Choroid plexus epithelial cell (primary cell): ENCODE data around the gene NSMCE1.

Source experiments
- DNase-seq: peaks from one replicate; pipeline ENCODE4 v3.0.0-alpha.2; 2010; ENCODE audit warnings: low read depth
- H3K4me3 ChIP-seq: 2 replicates; pipeline ENCODE4 v1.5.1; 2011; ENCODE audit warnings: low read depth, mild to moderate bottlenecking, control low read depth, low read length, moderate library complexity
- CTCF ChIP-seq: conservative IDR thresholded peaks from 2 replicates; pipeline ENCODE4 v1.5.1; 2011; ENCODE audit warnings: low read depth, mild to moderate bottlenecking, control low read depth, inconsistent platforms, low read length, moderate library complexity

NSMCE1 gene

GRCh38 chr16:27314161-27314723 lies 45.7 kb upstream of the NSMCE1 start:
- peak overlapping the region; percentile 72 for H3K4me3 ChIP-seq
- no peak for TF ChIP-seq CTCF
- peak; percentile 96 for DNase-seq

GRCh38 chr16:27313422-27314160 lies 45.0 kb upstream of the NSMCE1 start, which contains the start of gene IL4R:
IL4R (plus strand) TSS chr16:27313974; CDS start chr16:27340204, 26,230 bp downstream.
- no peak for TF ChIP-seq CTCF
- DNase-seq: peak; percentile 88
- peak within 1 kb of the TSS; percentile 72 for H3K4me3 ChIP-seq

- H3K4me3 ChIP-seq: peak overlapping the region; percentile 72
- no peak for DNase-seq
- TF ChIP-seq CTCF: no peak
Observed at GRCh38 chr16:27312580-27313421, 44.2 kb upstream of the NSMCE1 start.

- no peak for DNase-seq
- no peak overlapping the region for H3K4me3 ChIP-seq
- no peak for TF ChIP-seq CTCF
Observed at GRCh38 chr16:27311897-27312303, 43.3 kb upstream of the NSMCE1 start.

GRCh38 chr16:27311448-27311830 lies 42.9 kb upstream of the NSMCE1 start:
- DNase-seq: no peak
- TF ChIP-seq CTCF: no peak
- H3K4me3 ChIP-seq: no peak overlapping the region

- no peak overlapping the region for H3K4me3 ChIP-seq
- no peak for TF ChIP-seq CTCF
- no peak for DNase-seq
Observed at GRCh38 chr16:27310576-27311447, 42.2 kb upstream of the NSMCE1 start.
